ENCODE data around the gene GRM4.

GRCh38 chr6:34148631-34149451 lies 3.0 kb upstream of the GRM4 start:
- no peak for TF ChIP-seq ASH2L (IDR thresholded peaks at IDR 0.05; ENCODE audit: borderline replicate concordance, low read depth)
- no peak for TF ChIP-seq KAT2A (conservative IDR thresholded peaks at IDR 0.05; ENCODE audit: control insufficient read depth, low read depth, low read length)
- TF ChIP-seq ZNF24 (IDR thresholded peaks at IDR 0.05), result no peak
- TF ChIP-seq SUZ12 (IDR thresholded peaks at IDR 0.05; ENCODE audit: unreplicated experiment), result no peak
- no peak for TF ChIP-seq NFXL1 (IDR thresholded peaks at IDR 0.05; ENCODE audit: borderline replicate concordance)
- no peak for TF ChIP-seq SP1 (IDR thresholded peaks at IDR 0.05; ENCODE audit: low read depth, low read length)
- TF ChIP-seq, protein P1, sequence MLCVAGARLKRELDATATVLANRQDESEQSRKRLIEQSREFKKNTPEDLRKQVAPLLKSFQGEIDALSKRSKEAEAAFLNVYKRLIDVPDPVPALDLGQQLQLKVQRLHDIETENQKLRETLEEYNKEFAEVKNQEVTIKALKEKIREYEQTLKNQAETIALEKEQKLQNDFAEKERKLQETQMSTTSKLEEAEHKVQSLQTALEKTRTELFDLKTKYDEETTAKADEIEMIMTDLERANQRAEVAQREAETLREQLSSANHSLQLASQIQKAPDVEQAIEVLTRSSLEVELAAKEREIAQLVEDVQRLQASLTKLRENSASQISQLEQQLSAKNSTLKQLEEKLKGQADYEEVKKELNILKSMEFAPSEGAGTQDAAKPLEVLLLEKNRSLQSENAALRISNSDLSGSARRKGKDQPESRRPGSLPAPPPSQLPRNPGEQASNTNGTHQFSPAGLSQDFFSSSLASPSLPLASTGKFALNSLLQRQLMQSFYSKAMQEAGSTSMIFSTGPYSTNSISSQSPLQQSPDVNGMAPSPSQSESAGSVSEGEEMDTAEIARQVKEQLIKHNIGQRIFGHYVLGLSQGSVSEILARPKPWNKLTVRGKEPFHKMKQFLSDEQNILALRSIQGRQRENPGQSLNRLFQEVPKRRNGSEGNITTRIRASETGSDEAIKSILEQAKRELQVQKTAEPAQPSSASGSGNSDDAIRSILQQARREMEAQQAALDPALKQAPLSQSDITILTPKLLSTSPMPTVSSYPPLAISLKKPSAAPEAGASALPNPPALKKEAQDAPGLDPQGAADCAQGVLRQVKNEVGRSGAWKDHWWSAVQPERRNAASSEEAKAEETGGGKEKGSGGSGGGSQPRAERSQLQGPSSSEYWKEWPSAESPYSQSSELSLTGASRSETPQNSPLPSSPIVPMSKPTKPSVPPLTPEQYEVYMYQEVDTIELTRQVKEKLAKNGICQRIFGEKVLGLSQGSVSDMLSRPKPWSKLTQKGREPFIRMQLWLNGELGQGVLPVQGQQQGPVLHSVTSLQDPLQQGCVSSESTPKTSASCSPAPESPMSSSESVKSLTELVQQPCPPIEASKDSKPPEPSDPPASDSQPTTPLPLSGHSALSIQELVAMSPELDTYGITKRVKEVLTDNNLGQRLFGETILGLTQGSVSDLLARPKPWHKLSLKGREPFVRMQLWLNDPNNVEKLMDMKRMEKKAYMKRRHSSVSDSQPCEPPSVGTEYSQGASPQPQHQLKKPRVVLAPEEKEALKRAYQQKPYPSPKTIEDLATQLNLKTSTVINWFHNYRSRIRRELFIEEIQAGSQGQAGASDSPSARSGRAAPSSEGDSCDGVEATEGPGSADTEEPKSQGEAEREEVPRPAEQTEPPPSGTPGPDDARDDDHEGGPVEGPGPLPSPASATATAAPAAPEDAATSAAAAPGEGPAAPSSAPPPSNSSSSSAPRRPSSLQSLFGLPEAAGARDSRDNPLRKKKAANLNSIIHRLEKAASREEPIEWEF (IDR thresholded peaks at IDR 0.05; ENCODE audit: insufficient replicate concordance, low read depth, low read length), result no peak
- TF ChIP-seq SPI1 (IDR thresholded peaks at IDR 0.05; ENCODE audit: borderline replicate concordance, insufficient read depth, low read depth, low read length), result no peak
- TF ChIP-seq CTCF (IDR thresholded peaks at IDR 0.05 in 2 of 3, conservative IDR thresholded peaks at IDR 0.05 in 1 of 3; ENCODE audit: control insufficient read depth in 2 of 3, extremely low read depth in 1 of 3, insufficient read depth in 1 of 3, low read depth in 3 of 3, low read length in 3 of 3), result no peak
- TF ChIP-seq WRNIP1 (IDR thresholded peaks at IDR 0.05; ENCODE audit: borderline replicate concordance, low read depth, low read length), result no peak

Measured in GM12878 (cell line).